K562 (cell line): Measurements from ENCODE around the gene TESK1. TPM values are rescaled to one million over a fixed set of nuclear protein-coding genes. Genes with fewer than 3 reads are reported as not detected.
A peak's percentile ranks its signal among the peaks of the same experiment; 100 is the strongest.

Experiments
- E2F5 ChIP-seq: sonication (generic); formaldehyde crosslinking; IDR thresholded peaks from 2 replicates; pipeline ENCODE4 v1.8.0; 2022; ENCODE audit warnings: mild to moderate bottlenecking, missing genetic modification reagents
- HDAC2 ChIP-seq: fragments of 450-650 bp; IDR thresholded peaks from 2 replicates; pipeline ENCODE4 v1.6.1; 2016; ENCODE audit warnings: mild to moderate bottlenecking
- MITF ChIP-seq: IDR thresholded peaks from 2 replicates; pipeline ENCODE4 v1.6.1; 2014; ENCODE audit warnings: antibody characterized with exemption
- NFATC3 ChIP-seq: fragments of 450-650 bp; IDR thresholded peaks from 2 replicates; pipeline ENCODE4 v1.6.1; 2017; ENCODE audit warnings: mild to moderate bottlenecking
- NRF1 ChIP-seq, 2 experiments: fragments of 450-650 bp; IDR thresholded peaks in 1 of 2; conservative IDR thresholded peaks in 1 of 2; 2 replicates each; pipeline ENCODE4 v1.6.1; 2014; ENCODE audit warnings: mild to moderate bottlenecking in 2 of 2
- TFAP4 ChIP-seq: sonication (generic); formaldehyde crosslinking; IDR thresholded peaks from 2 replicates; pipeline ENCODE4 v1.8.0; 2022; ENCODE audit warnings: missing genetic modification reagents, mild to moderate bottlenecking, moderate library complexity, borderline replicate concordance
- YY1 ChIP-seq, 3 experiments: IDR thresholded peaks; 2 replicates each; pipeline ENCODE4 v1.6.1; 2011; ENCODE audit warnings: low read length in 2 of 3, mild to moderate bottlenecking in 2 of 3, moderate library complexity in 2 of 3, borderline replicate concordance in 1 of 3, control low read depth in 1 of 3, low read depth in 1 of 3; ENCODE audit not compliant: insufficient read depth in 3 of 3, insufficient replicate concordance in 2 of 3, control insufficient read depth in 1 of 3, insufficient read length in 1 of 3; ENCODE audit errors: extremely low read depth in 1 of 3
- ZBTB2 ChIP-seq: fragments of 450-650 bp; IDR thresholded peaks from 2 replicates; pipeline ENCODE4 v1.6.1; 2016; ENCODE audit warnings: antibody characterized with exemption
- ZFP36 ChIP-seq: fragments of 150-350 bp; IDR thresholded peaks from 2 replicates; pipeline ENCODE4 v1.6.1; 2018; ENCODE audit warnings: low read length, low read depth; ENCODE audit not compliant: partially characterized antibody
- ZNF592 ChIP-seq: fragments of 450-650 bp; IDR thresholded peaks from 2 replicates; pipeline ENCODE4 v1.6.1; 2017; ENCODE audit warnings: antibody characterized with exemption, mild to moderate bottlenecking
- ZNF778 ChIP-seq: fragments of 450-650 bp; formaldehyde crosslinking; IDR thresholded peaks from 2 replicates; pipeline ENCODE4 v1.4.0; 2020; ENCODE audit warnings: mild to moderate bottlenecking, moderate library complexity
- polyA plus RNA-seq, 8 experiments: library from polyadenylated mRNA; depleted of rRNA in 4 of 8; stranded (reverse) in 5 of 8; unstranded in 3 of 8; fragments of >200 nt; fragmentation: Nextera tagmentation in 2 of 8; fragmentation: Illumina TruSeq in 1 of 8; extraction: Ambion mirVana in 2 of 8; extraction: Trizol in 1 of 8; gene quantifications; 2 replicates each; pipeline versions ENCODE4 v1.2.1 to v1.2.3, GENCODE V29; 2011 to 2014; ENCODE audit warnings: inconsistent platforms in 1 of 8, missing spikeins in 1 of 8
- total RNA-seq, 7 experiments: library from RNA; depleted of rRNA in 6 of 7; stranded (reverse); fragments of >200 nt in 6 of 7; fragmentation: Illumina TruSeq in 2 of 7; extraction: Trizol in 2 of 7; gene quantifications; 2 replicates each; pipeline versions ENCODE4 v1.2.1 to v1.2.3, GENCODE V29; 2011 to 2021; ENCODE audit warnings: low replicate concordance in 1 of 7
- TF ChIP-seq, protein P1 (sequence below): fragments of 250-450 bp; sonication (Bioruptor Pico); IDR thresholded peaks from 2 replicates; pipeline ENCODE4 v1.8.0; 2022; ENCODE audit warnings: inconsistent platforms
- TF ChIP-seq, protein P2 (sequence below): sonication (generic); formaldehyde crosslinking; IDR thresholded peaks from 2 replicates; pipeline ENCODE4 v1.8.0; 2022; ENCODE audit warnings: missing genetic modification reagents, mild to moderate bottlenecking, borderline replicate concordance

Gene TESK1
- total and polyA plus RNA-seq, 9 of the 15 experiments (the other 6 are each of a cell fraction or from before 2014, with no cell fraction given) = 0.07 to 10.4 (median 4.1) TPM

GRCh38 chr9:35658137-35658967 lies 53.3 kb downstream of the TESK1 start, which contains the start of gene CCDC107 (continued):
- TF ChIP-seq TFAP4 (CRISPR knock-in tag) = 0 out of 2 replicates have a peak, but pooled peaks have one; percentile 29
- TF ChIP-seq, protein P1, sequence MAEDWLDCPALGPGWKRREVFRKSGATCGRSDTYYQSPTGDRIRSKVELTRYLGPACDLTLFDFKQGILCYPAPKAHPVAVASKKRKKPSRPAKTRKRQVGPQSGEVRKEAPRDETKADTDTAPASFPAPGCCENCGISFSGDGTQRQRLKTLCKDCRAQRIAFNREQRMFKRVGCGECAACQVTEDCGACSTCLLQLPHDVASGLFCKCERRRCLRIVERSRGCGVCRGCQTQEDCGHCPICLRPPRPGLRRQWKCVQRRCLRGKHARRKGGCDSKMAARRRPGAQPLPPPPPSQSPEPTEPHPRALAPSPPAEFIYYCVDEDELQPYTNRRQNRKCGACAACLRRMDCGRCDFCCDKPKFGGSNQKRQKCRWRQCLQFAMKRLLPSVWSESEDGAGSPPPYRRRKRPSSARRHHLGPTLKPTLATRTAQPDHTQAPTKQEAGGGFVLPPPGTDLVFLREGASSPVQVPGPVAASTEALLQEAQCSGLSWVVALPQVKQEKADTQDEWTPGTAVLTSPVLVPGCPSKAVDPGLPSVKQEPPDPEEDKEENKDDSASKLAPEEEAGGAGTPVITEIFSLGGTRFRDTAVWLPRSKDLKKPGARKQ = no peak
- TF ChIP-seq, protein P2, sequence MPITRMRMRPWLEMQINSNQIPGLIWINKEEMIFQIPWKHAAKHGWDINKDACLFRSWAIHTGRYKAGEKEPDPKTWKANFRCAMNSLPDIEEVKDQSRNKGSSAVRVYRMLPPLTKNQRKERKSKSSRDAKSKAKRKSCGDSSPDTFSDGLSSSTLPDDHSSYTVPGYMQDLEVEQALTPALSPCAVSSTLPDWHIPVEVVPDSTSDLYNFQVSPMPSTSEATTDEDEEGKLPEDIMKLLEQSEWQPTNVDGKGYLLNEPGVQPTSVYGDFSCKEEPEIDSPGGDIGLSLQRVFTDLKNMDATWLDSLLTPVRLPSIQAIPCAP = no peak
- TF ChIP-seq ZFP36 = no peak
- peak; percentile 51 to 92 (median 83) for TF ChIP-seq YY1 (IDR thresholded peaks at IDR 0.05; ENCODE audit: borderline replicate concordance in 1 of 3, control insufficient read depth in 1 of 3, extremely low read depth in 1 of 3, insufficient read depth in 3 of 3, insufficient read length in 1 of 3, insufficient replicate concordance in 2 of 3, low read depth in 1 of 3, low read length in 2 of 3)
- TF ChIP-seq MITF = no peak
- peak; percentile 96 for TF ChIP-seq NRF1 (conservative IDR thresholded peaks at IDR 0.05 in 1 of 2, IDR thresholded peaks at IDR 0.05 in 1 of 2)
- TF ChIP-seq ZNF592 = 0 out of 2 replicates have a peak, but pooled peaks have one; percentile 6
- 0 out of 2 replicates have a peak, but pooled peaks have one; percentile 33 for TF ChIP-seq HDAC2
- TF ChIP-seq NFATC3 = no peak
- no peak for TF ChIP-seq E2F5 (CRISPR knock-in tag)
- no peak; the same call in 1 of the 2 replicates for TF ChIP-seq ZBTB2
- no peak for TF ChIP-seq ZNF778 (CRISPR knock-in tag)
